IMR-90 (cell line): ENCODE results near the gene HINT2. TPM values are rescaled to one million over a fixed set of nuclear protein-coding genes. Genes with fewer than 3 reads are reported as not detected.

Experiments
- ATAC-seq: fragments of 200-7000 bp; cut with Tn5 transposase; 2 replicates; pipeline ENCODE4 v1.9.1; 2020; ENCODE audit warnings: low read depth, mild to moderate bottlenecking, moderate library complexity
- BruUV-seq: library from RNA; stranded (reverse); fragments of 400-500 nt; replicated peaks from 2 replicates; lab custom pipeline; 2021; lab: Mats Ljungman, UMichigan
- CTCF ChIA-PET: fragments of 300-600 bp; formaldehyde crosslinking; extraction: SDS; loops from one replicate; lab custom pipeline; 2021; ENCODE audit warnings: antibody characterized with exemption; lab: Yijun Ruan, JAX
- POLR2A ChIA-PET: fragments of 300-600 bp; sonication (Branson Sonifier 250); formaldehyde crosslinking; loops from one replicate; lab custom pipeline; 2022; ENCODE audit warnings: antibody characterized with exemption; ENCODE audit not compliant: unreplicated experiment; lab: Charles Lee
- DNase-seq: peaks from one replicate; pipeline ENCODE4 v3.0.0; 2013
- H2AFZ ChIP-seq: replicated peaks from 2 replicates; pipeline ENCODE3; 2013; ENCODE audit warnings: low read length, mild to moderate bottlenecking; ENCODE audit not compliant: poor library complexity
- H2AK5ac ChIP-seq: 2 replicates; pipeline ENCODE4 v1.6.1; 2013; ENCODE audit warnings: low read depth, low read length, inconsistent platforms
- H2AK9ac ChIP-seq: replicated peaks from 2 replicates; pipeline ENCODE3; 2013; ENCODE audit warnings: mild to moderate bottlenecking, low read depth, low read length, moderate library complexity; ENCODE audit not compliant: poor library complexity
- H2BK120ac ChIP-seq: 2 replicates; pipeline ENCODE4 v1.6.1; 2013; ENCODE audit warnings: low read depth, low read length, inconsistent platforms
- H2BK15ac ChIP-seq: 3 replicates; pipeline ENCODE4 v1.6.1; 2013; ENCODE audit warnings: low read depth, low read length, inconsistent platforms
- H2BK20ac ChIP-seq: 2 replicates; pipeline ENCODE4 v1.6.1; 2013; ENCODE audit warnings: low read depth, mild to moderate bottlenecking, inconsistent platforms, low read length, moderate library complexity
- H2BK5ac ChIP-seq: 2 replicates; pipeline ENCODE4 v1.6.1; 2013; ENCODE audit warnings: mild to moderate bottlenecking, low read depth, low read length, inconsistent platforms; ENCODE audit not compliant: poor library complexity, severe bottlenecking
- H3K14ac ChIP-seq: replicated peaks from 2 replicates; pipeline ENCODE4 v1.6.1; 2013; ENCODE audit warnings: low read depth, low read length, inconsistent platforms
- H3K18ac ChIP-seq: 2 replicates; pipeline ENCODE4 v1.6.1; 2013; ENCODE audit warnings: low read depth, low read length, control low read depth
- H3K23ac ChIP-seq: 2 replicates; pipeline ENCODE4 v1.6.1; 2013; ENCODE audit warnings: low read depth, low read length, inconsistent platforms
- H3K27ac ChIP-seq: 2 replicates; pipeline ENCODE4 v1.5.1; 2013; ENCODE audit warnings: mild to moderate bottlenecking, control low read depth, low read length; ENCODE audit not compliant: insufficient read depth
- H3K27me3 ChIP-seq: 2 replicates; pipeline ENCODE4 v1.6.1; 2013; ENCODE audit warnings: low read length; ENCODE audit not compliant: control insufficient read depth, insufficient read depth
- H3K36me3 ChIP-seq: 2 replicates; pipeline ENCODE4 v1.6.1; 2013; ENCODE audit warnings: low read length, mixed read lengths; ENCODE audit not compliant: control insufficient read depth, insufficient read depth
- H3K4ac ChIP-seq: 2 replicates; pipeline ENCODE4 v1.6.1; 2013; ENCODE audit warnings: low read depth, low read length, inconsistent platforms
- H3K4me1 ChIP-seq: 2 replicates; pipeline ENCODE4 v1.6.1; 2013; ENCODE audit warnings: low read length, mixed read lengths; ENCODE audit not compliant: control insufficient read depth, insufficient read depth
- H3K4me2 ChIP-seq: 2 replicates; pipeline ENCODE4 v1.6.1; 2013; ENCODE audit warnings: low read depth, mild to moderate bottlenecking, control low read depth, low read length, moderate library complexity
- H3K4me3 ChIP-seq: 2 replicates; pipeline ENCODE4 v1.5.1; 2013; ENCODE audit warnings: low read depth, mild to moderate bottlenecking, control low read depth, low read length, moderate library complexity; ENCODE audit not compliant: insufficient read depth
- H3K56ac ChIP-seq: 2 replicates; pipeline ENCODE4 v1.6.1; 2013; ENCODE audit warnings: low read length, inconsistent platforms; ENCODE audit not compliant: insufficient read depth; ENCODE audit errors: extremely low read depth
- H3K79me1 ChIP-seq, 2 experiments: 2 replicates each; pipeline ENCODE4 v1.6.1; 2013; ENCODE audit warnings: low read length in 2 of 2, inconsistent platforms in 1 of 2, low read depth in 1 of 2
- H3K9ac ChIP-seq: 2 replicates; pipeline ENCODE4 v1.6.1; 2013; ENCODE audit warnings: low read depth, low read length, control low read depth
- H3K9me1 ChIP-seq: 2 replicates; pipeline ENCODE4 v1.6.1; 2013; ENCODE audit warnings: low read length, inconsistent platforms; ENCODE audit not compliant: insufficient read depth
- H3K9me3 ChIP-seq: 2 replicates; pipeline ENCODE4 v1.6.1; 2013; ENCODE audit warnings: low read length; ENCODE audit not compliant: control insufficient read depth, insufficient read depth
- H4K20me1 ChIP-seq: 2 replicates; pipeline ENCODE4 v1.6.1; 2013; ENCODE audit warnings: low read length, inconsistent platforms; ENCODE audit not compliant: insufficient read depth
- H4K5ac ChIP-seq: 2 replicates; pipeline ENCODE4 v1.6.1; 2013; ENCODE audit warnings: mild to moderate bottlenecking, low read depth, low read length, control low read depth
- H4K8ac ChIP-seq, 2 experiments: 2 replicates each; pipeline ENCODE4 v1.6.1; 2013; ENCODE audit warnings: low read depth in 2 of 2, low read length in 2 of 2, control low read depth in 1 of 2, inconsistent platforms in 1 of 2
- H4K91ac ChIP-seq: 2 replicates; pipeline ENCODE4 v1.6.1; 2013; ENCODE audit warnings: low read depth, low read length, inconsistent platforms; ENCODE audit not compliant: insufficient read depth
- BHLHE40 ChIP-seq: fragments of 150-350 bp; IDR thresholded peaks from 2 replicates; pipeline ENCODE4 v1.6.1; 2016; ENCODE audit warnings: mild to moderate bottlenecking, low read depth, low read length
- CHD1 ChIP-seq: IDR thresholded peaks from 2 replicates; pipeline ENCODE4 v1.6.1; 2012; ENCODE audit warnings: low read depth, low read length, improper control_type of control experiment
- MAZ ChIP-seq: IDR thresholded peaks from 2 replicates; pipeline ENCODE4 v1.6.1; 2012; ENCODE audit warnings: low read depth, mild to moderate bottlenecking, low read length, improper control_type of control experiment, moderate library complexity, borderline replicate concordance
- NFE2L2 ChIP-seq: fragments of 150-350 bp; IDR thresholded peaks from 2 replicates; pipeline ENCODE4 v1.6.1; 2016; ENCODE audit warnings: low read depth, mild to moderate bottlenecking, low read length
- RAD21 ChIP-seq: IDR thresholded peaks from 2 replicates; pipeline ENCODE4 v1.6.1; 2012; ENCODE audit warnings: low read length, improper control_type of control experiment
- RCOR1 ChIP-seq: IDR thresholded peaks from 2 replicates; pipeline ENCODE4 v1.6.1; 2012; ENCODE audit warnings: mild to moderate bottlenecking, low read length, improper control_type of control experiment; ENCODE audit not compliant: insufficient replicate concordance
- RFX5 ChIP-seq: IDR thresholded peaks from 2 replicates; pipeline ENCODE4 v1.8.0; 2012; ENCODE audit warnings: low read depth, mild to moderate bottlenecking, low read length, moderate library complexity
- SMC3 ChIP-seq: fragments of 150-350 bp; IDR thresholded peaks from 2 replicates; pipeline ENCODE4 v1.6.1; 2016; ENCODE audit warnings: low read depth, mild to moderate bottlenecking, antibody characterized with exemption, low read length, moderate library complexity
- WGBS, 2 experiments: methylation state at CpG; one replicate each; pipeline versions ENCODE4 v1.1.5 to v1.1.7; 2013; ENCODE audit warnings: missing lambda C conversion rate in 2 of 2; ENCODE audit not compliant: insufficient read length in 1 of 2; ENCODE audit errors: extremely low coverage in 2 of 2; 5-methylcytosine and 5-hydroxymethylcytosine counted together
- dilution Hi-C: fragments of 300-500 bp; cut with HindIII; formaldehyde crosslinking; loops from one replicate; pipeline ENCODE4 v1.14.3; 2018; ENCODE audit warnings: low sequenced_read_pairs; ENCODE audit not compliant: unreplicated experiment
- in situ Hi-C: fragments of 300-500 bp; cut with MboI; formaldehyde crosslinking; loops from 3 replicates; pipeline ENCODE4 v1.14.3; 2019; ENCODE audit warnings: low sequenced_read_pairs, inconsistent platforms, mixed read lengths
- intact Hi-C: fragments of 100-400 bp; cut with micrococcal nuclease; formaldehyde crosslinking; loops from 2 replicates; pipeline ENCODE4 v1.10.0; 2022
- polyA plus RNA-seq, 3 experiments: library from polyadenylated mRNA; depleted of rRNA; stranded (reverse); fragments of >200 nt; gene quantifications; 2 replicates each; pipeline ENCODE4 v1.2.3, GENCODE V29; 2012; ENCODE audit warnings: low replicate concordance in 1 of 3
- total RNA-seq: library from RNA; depleted of rRNA; stranded (reverse); fragments of >200 nt; gene quantifications from 2 replicates; pipeline ENCODE4 v1.2.3, GENCODE V29; 2012
- TF ChIP-seq, protein P1 (sequence below): fragments of 150-350 bp; IDR thresholded peaks from 2 replicates; pipeline ENCODE4 v1.6.1; 2016; ENCODE audit warnings: low read depth, mild to moderate bottlenecking, low read length, moderate library complexity, borderline replicate concordance
- TF ChIP-seq, protein P2 (sequence below): conservative IDR thresholded peaks from 2 replicates; pipeline ENCODE4 v1.5.1; 2012; ENCODE audit warnings: mild to moderate bottlenecking, low read depth, low read length, improper control_type of control experiment

Gene HINT2
- total and polyA plus RNA-seq, 2 of the 4 experiments (the other 2 are of a cell fraction), result 7.5 to 20.6 TPM

DNA sequence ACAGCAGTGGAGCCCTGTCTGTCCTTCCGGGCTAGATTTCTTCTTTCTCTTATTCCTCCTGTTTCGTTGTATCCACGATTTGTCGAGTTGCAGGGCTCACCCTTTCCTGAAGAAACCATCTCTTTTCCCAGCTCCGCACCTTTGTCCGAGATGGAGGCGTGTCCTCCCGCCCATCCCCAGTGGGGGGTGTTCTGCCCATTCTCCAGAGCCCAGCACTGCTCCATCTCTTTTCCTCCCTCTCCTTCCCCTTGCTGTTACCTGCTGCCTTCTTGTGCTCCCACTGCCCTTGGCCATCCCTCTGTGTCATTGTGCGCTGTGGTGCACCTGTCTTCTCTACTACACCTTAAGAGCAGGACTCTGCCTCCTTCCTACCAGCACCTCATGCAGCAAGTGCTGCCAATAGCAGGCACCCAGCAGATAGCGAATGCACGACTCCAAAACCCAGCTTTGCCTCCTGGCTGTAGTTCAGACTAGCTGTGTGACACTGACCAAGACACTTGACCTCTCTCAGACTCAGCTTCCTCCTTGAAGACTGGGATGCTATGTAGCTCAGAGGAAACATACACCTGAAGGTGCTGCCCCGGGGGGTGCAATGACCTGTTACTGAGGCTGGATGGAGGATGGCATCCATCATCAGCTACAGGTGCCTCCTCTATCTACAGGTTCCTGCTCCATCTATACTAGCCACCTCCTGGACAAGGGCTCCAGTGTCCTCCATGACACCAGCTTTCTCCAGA lies 46.5 kb upstream of the HINT2 start:
- no TSS peak for BruUV-seq
- Histone ChIP-seq H3K27ac (no peak overlapping the region), H3K4ac (no peak overlapping the region)

More for the DNA sequence above, 46.5 kb upstream of the HINT2 start:
- H4K20me1 ChIP-seq, result no peaks in the 10 kb centered on the region
- dilution Hi-C loops, result no loop called here
- no peak overlapping the region for H4K8ac ChIP-seq
- ChIA-PET CTCF (no interaction called here), POLR2A (no interaction called here)
- no peaks in the 10 kb centered on the region for H3K4me1 ChIP-seq
- no peak overlapping the region for H3K4me3 ChIP-seq
- ATAC-seq, result no peak
- H3K9me1 ChIP-seq, result no peaks in the 10 kb centered on the region
- no peak overlapping the region for H3K9ac ChIP-seq
- H3K27me3 ChIP-seq, result peaks cover 39% of the 10 kb centered on the region
- H2AK5ac ChIP-seq, result no peak overlapping the region
- H2BK20ac ChIP-seq, result no peak overlapping the region
- 100% methylated on average over 1 of the region's 12 CpGs; no CpG with 5 or more reads in 1 of the 2 experiments for WGBS, 2 experiments
- H4K5ac ChIP-seq, result no peak overlapping the region
- no peak overlapping the region for H2BK120ac ChIP-seq
- H4K91ac ChIP-seq, result no peak overlapping the region
- no peak overlapping the region for H2BK5ac ChIP-seq
- no peak for DNase-seq
- no peaks in the 10 kb centered on the region for H3K9me3 ChIP-seq
- intact Hi-C loops, result no loop called here
- no peak overlapping the region for H2AFZ ChIP-seq
- H3K23ac ChIP-seq, result no peak overlapping the region
- H3K36me3 ChIP-seq, result no peaks in the 10 kb centered on the region
- no peak overlapping the region for H2BK15ac ChIP-seq
- H3K56ac ChIP-seq, result no peak overlapping the region
- H2AK9ac ChIP-seq, result no peak overlapping the region
- no peaks in the 10 kb centered on the region for H3K79me1 ChIP-seq
- in situ Hi-C loops, result no loop called here
- TF ChIP-seq, protein P1, sequence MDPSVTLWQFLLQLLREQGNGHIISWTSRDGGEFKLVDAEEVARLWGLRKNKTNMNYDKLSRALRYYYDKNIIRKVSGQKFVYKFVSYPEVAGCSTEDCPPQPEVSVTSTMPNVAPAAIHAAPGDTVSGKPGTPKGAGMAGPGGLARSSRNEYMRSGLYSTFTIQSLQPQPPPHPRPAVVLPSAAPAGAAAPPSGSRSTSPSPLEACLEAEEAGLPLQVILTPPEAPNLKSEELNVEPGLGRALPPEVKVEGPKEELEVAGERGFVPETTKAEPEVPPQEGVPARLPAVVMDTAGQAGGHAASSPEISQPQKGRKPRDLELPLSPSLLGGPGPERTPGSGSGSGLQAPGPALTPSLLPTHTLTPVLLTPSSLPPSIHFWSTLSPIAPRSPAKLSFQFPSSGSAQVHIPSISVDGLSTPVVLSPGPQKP, result no peak
- TF ChIP-seq RAD21 (no peak), MAZ (no peak), NFE2L2 (no peak), RCOR1 (no peak), CHD1 (no peak), BHLHE40 (no peak), RFX5 (no peak), SMC3 (no peak)
- TF ChIP-seq, protein P2, sequence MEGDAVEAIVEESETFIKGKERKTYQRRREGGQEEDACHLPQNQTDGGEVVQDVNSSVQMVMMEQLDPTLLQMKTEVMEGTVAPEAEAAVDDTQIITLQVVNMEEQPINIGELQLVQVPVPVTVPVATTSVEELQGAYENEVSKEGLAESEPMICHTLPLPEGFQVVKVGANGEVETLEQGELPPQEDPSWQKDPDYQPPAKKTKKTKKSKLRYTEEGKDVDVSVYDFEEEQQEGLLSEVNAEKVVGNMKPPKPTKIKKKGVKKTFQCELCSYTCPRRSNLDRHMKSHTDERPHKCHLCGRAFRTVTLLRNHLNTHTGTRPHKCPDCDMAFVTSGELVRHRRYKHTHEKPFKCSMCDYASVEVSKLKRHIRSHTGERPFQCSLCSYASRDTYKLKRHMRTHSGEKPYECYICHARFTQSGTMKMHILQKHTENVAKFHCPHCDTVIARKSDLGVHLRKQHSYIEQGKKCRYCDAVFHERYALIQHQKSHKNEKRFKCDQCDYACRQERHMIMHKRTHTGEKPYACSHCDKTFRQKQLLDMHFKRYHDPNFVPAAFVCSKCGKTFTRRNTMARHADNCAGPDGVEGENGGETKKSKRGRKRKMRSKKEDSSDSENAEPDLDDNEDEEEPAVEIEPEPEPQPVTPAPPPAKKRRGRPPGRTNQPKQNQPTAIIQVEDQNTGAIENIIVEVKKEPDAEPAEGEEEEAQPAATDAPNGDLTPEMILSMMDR, result no peak
- no peak overlapping the region for H3K4me2 ChIP-seq
- no peak overlapping the region for H3K14ac ChIP-seq
- no peak overlapping the region for H3K18ac ChIP-seq
